ENCODE measurements around the gene TMEM87A.
A peak's percentile ranks its signal among the peaks of the same experiment; 100 is the strongest.

The TMEM87A gene

DNA sequence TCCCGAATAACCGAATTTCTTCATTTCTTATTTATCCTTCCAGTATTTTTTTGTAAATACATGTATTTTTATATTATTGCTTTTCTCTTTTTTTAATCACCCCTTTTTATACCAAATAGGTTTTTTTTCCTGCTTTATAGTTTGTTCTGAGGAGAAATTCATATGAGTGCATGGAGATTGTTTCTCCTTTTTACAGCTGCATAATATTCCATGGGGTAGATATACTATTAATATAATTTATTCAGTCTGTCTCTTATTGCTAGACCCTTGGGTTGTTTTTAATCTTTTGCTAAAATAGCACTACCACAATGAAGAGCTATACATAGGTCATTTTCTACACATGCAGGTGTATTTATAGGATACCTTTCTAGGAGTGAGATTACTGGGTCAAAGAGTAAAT lies 3.5 kb upstream of the TMEM87A start:
- Histone ChIP-seq H4K20me1 (ENCODE audit: insufficient read depth) (no peaks in the 10 kb centered on the region), H3K9ac (0 out of 2 replicates have a peak overlapping the region, but pooled peaks have one; percentile 70), H3K4me3 (IDR thresholded peaks at IDR 0.05; ENCODE audit: insufficient read depth, low read depth, low read length) (no peak overlapping the region), H3K27ac (peak overlapping the region; percentile 73; the same call in 1 of the 2 replicates), H3K27me3 (ENCODE audit: insufficient read depth, low read depth) (no peaks in the 10 kb centered on the region), H3K36me3 (ENCODE audit: insufficient read depth) (no peaks in the 10 kb centered on the region), H3K79me2 (ENCODE audit: insufficient read depth, low read depth) (peaks cover 39% of the 10 kb centered on the region), H3K4me1 (ENCODE audit: low read depth, poor library complexity, severe bottlenecking) (peaks cover 21% of the 10 kb centered on the region), H3K4me2 (peak overlapping the region; percentile 89; the same call in 1 of the 2 replicates), H2AFZ (ENCODE audit: low read depth) (no peak overlapping the region)
- TF ChIP-seq, protein P1, sequence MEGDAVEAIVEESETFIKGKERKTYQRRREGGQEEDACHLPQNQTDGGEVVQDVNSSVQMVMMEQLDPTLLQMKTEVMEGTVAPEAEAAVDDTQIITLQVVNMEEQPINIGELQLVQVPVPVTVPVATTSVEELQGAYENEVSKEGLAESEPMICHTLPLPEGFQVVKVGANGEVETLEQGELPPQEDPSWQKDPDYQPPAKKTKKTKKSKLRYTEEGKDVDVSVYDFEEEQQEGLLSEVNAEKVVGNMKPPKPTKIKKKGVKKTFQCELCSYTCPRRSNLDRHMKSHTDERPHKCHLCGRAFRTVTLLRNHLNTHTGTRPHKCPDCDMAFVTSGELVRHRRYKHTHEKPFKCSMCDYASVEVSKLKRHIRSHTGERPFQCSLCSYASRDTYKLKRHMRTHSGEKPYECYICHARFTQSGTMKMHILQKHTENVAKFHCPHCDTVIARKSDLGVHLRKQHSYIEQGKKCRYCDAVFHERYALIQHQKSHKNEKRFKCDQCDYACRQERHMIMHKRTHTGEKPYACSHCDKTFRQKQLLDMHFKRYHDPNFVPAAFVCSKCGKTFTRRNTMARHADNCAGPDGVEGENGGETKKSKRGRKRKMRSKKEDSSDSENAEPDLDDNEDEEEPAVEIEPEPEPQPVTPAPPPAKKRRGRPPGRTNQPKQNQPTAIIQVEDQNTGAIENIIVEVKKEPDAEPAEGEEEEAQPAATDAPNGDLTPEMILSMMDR (conservative IDR thresholded peaks at IDR 0.05; ENCODE audit: low read depth, low read length), result no peak

DNA sequence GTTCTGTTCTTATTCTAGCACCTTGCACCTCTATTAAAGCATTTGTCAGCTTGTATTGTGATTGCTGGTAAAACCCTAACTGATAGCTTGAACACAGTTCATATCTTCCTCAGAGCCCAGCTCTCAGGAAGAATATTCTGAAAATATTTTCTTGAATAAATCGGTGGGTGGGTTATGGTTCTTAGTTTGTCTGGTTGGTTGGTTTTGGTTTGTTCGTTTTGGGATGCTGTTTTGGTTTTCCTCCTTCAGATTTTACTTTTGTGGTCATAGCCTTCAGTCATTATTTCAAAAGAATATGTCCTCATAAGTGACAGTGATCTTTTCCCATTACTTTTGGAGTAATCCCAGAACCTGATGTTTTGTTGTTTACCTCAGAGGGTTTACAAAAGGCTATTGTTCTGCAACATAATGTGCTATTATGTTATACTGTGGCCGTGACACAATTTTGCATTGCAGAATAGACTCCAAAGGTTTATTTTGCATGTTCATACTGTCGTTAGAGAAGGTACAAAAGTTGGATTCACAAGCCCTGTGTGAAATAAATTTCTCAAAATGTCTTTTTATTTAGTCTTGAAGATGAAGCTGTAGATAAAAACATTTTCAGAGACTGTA lies 2.7 kb upstream of the TMEM87A start:
- Histone ChIP-seq H2AFZ (ENCODE audit: low read depth) (peak overlapping the region; percentile 60), H3K79me2 (ENCODE audit: insufficient read depth, low read depth) (peaks cover 48% of the 10 kb centered on the region), H3K27me3 (ENCODE audit: insufficient read depth, low read depth) (no peaks in the 10 kb centered on the region), H3K36me3 (ENCODE audit: insufficient read depth) (no peaks in the 10 kb centered on the region), H3K4me1 (ENCODE audit: low read depth, poor library complexity, severe bottlenecking) (peaks cover 30% of the 10 kb centered on the region), H4K20me1 (ENCODE audit: insufficient read depth) (no peaks in the 10 kb centered on the region), H3K9ac (peak overlapping the region; percentile 70), H3K27ac (peak overlapping the region; percentile 73), H3K4me2 (peak overlapping the region; percentile 89), H3K4me3 (IDR thresholded peaks at IDR 0.05; ENCODE audit: insufficient read depth, low read depth, low read length) (no peak overlapping the region)
- TF ChIP-seq, protein P1 (conservative IDR thresholded peaks at IDR 0.05; ENCODE audit: low read depth, low read length), result no peak

DNA sequence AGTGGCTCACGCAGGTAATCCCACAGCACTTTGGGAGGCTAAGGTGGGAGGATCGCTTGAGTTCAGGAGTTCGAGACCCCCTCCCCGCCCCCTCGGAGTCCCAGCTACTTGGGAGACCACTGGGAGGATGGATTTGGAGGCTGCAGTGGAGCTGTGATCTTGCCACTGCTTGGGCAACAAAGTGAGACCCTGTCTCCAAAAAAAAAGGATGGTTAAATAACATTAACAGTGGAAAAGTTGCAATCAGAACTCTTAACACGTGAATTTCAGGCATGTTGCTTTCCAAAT lies 1.4 kb upstream of the TMEM87A start:
- Histone ChIP-seq H3K27me3 (ENCODE audit: insufficient read depth, low read depth) (no peaks in the 10 kb centered on the region), H4K20me1 (ENCODE audit: insufficient read depth) (no peaks in the 10 kb centered on the region), H3K4me2 (peak overlapping the region; percentile 89), H3K36me3 (ENCODE audit: insufficient read depth) (no peaks in the 10 kb centered on the region), H3K4me1 (ENCODE audit: low read depth, poor library complexity, severe bottlenecking) (peaks cover 33% of the 10 kb centered on the region), H3K4me3 (IDR thresholded peaks at IDR 0.05; ENCODE audit: insufficient read depth, low read depth, low read length) (no peak overlapping the region), H3K27ac (peak overlapping the region; percentile 73), H3K9ac (peak overlapping the region; percentile 70), H3K79me2 (ENCODE audit: insufficient read depth, low read depth) (peaks cover 59% of the 10 kb centered on the region), H2AFZ (ENCODE audit: low read depth) (peak overlapping the region; percentile 60)
- TF ChIP-seq, protein P1 (conservative IDR thresholded peaks at IDR 0.05; ENCODE audit: low read depth, low read length), result no peak

DNA sequence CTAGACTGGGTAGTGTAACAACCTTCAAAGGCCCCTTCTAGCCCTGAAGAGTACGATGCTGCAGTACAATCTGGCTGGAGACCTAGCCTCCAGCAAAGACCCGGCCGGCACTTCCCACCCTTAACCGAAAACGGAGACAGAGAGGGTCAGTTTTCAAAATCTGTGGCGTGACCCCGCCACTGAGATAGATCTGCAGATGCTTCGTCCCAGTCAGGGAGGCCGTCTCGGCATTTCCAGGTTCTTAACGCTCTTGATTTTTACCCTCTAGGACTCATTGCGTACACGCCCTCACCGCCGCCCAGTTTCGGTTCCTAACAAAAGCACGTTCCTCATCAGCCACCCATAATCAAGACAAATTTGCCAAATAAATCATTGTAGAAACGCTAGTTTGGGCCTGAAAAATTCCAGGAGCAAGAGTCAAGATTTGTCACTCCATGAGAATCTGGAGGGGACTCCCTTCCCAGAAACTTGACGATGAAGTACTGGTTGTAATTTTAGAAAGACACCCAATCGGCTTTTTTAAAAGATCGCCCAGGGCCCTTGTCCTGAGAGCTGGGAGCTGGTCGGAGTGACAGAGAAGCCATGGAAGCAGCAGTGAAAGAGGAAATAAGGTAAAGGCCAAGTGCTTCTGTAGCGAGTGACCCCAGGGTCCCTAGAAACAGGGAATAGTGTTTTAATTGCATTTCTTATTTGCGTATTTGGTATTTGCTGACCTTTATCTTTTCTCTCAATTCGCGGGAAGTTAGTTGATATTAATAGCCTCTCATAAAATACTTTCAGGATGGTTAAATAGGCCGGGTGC lies 868 bp upstream of the TMEM87A start:
- Histone ChIP-seq H3K4me1 (ENCODE audit: low read depth, poor library complexity, severe bottlenecking) (peaks cover 33% of the 10 kb centered on the region), H2AFZ (ENCODE audit: low read depth) (peak overlapping the region; percentile 60), H3K27me3 (ENCODE audit: insufficient read depth, low read depth) (no peaks in the 10 kb centered on the region), H3K4me2 (peak overlapping the region; percentile 89), H3K9ac (peak overlapping the region; percentile 70), H3K27ac (peak overlapping the region; percentile 73), H3K79me2 (ENCODE audit: insufficient read depth, low read depth) (peaks cover 62% of the 10 kb centered on the region), H4K20me1 (ENCODE audit: insufficient read depth) (no peaks in the 10 kb centered on the region), H3K36me3 (ENCODE audit: insufficient read depth) (no peaks in the 10 kb centered on the region), H3K4me3 (IDR thresholded peaks at IDR 0.05; ENCODE audit: insufficient read depth, low read depth, low read length) (no peak overlapping the region)
- TF ChIP-seq, protein P1 (conservative IDR thresholded peaks at IDR 0.05; ENCODE audit: low read depth, low read length), result no peak

Measured in KMS-11 (cell line).